Motor neuron (in vitro differentiated cells): ENCODE results near the gene DUSP23. TPM values are rescaled to one million over a fixed set of nuclear protein-coding genes. Genes with fewer than 3 reads are reported as not detected.

ENCODE experiments used
- ATAC-seq, 8 experiments: fragments of 200-7000 bp; cut with Tn5 transposase; replicated peaks in 6 of 8; 2 replicates each; pipeline ENCODE4 v1.8.0; 2021; ENCODE audit warnings: mild to moderate bottlenecking in 8 of 8, moderate library complexity in 8 of 8
- H3K27ac ChIP-seq, 2 donors: fragments of 250-450 bp; sonication (Bioruptor Pico); 2 replicates each; pipeline ENCODE4 v1.9.0; 2021; ENCODE audit warnings: antibody characterized with exemption in 2 of 2, mild to moderate bottlenecking in 2 of 2, moderate library complexity in 1 of 2
- H3K4me1 ChIP-seq, 2 donors: fragments of 250-450 bp; sonication (Bioruptor Pico); replicated peaks in 1 of 2; 2 replicates each; pipeline ENCODE4 v1.6.1; 2021; ENCODE audit warnings: antibody characterized with exemption in 2 of 2, mild to moderate bottlenecking in 2 of 2, moderate library complexity in 1 of 2
- H3K4me3 ChIP-seq, 5 donors: fragments of 250-450 bp; sonication (Bioruptor Pico); 2 replicates each; pipeline ENCODE4 v1.9.0; 2021; ENCODE audit warnings: antibody characterized with exemption in 5 of 5, mild to moderate bottlenecking in 5 of 5, moderate library complexity in 4 of 5
- WGBS, 10 experiments: fragments of 450-650 bp; shearing (Covaris generic); methylation state at CpG; one replicate each; pipeline ENCODE4 v1.0.0; 2022; 5-methylcytosine and 5-hydroxymethylcytosine counted together
- in situ Hi-C, 9 experiments: fragments of 400-800 bp; cut with MboI; loops; one replicate each; pipeline ENCODE4 v1.15.0; 2021; ENCODE audit warnings: low sequenced_read_pairs in 9 of 9, low pct_unique_long_range_greater_than_20kb in 2 of 9; ENCODE audit not compliant: unreplicated experiment in 9 of 9
- total RNA-seq, 8 experiments: library from RNA; unstranded; fragments of 300-600 nt; gene quantifications; 2 replicates each; pipeline versions ENCODE4 v1.2.3 to v1.2.4, GENCODE V29; 2022

Gene DUSP23
- 10 to 100 TPM in 4 of 8 experiments, 1 to 10 TPM in 4; 5.6 to 29.4 (median 11.8) TPM for total RNA-seq

GRCh38 chr1:159780583-159781582 is at the start of gene DUSP23:
Gene DUSP23, plus strand, starts transcription at chr1:159780962. Its CDS starts 139 bp downstream, at chr1:159781101.
- ATAC-seq: peak; percentile 94 to 99 (median 98)
- in situ Hi-C loops: loop anchor here in 5 of 9 experiments (25.0 kb wide), 5 partner anchors 106 to 644 kb away; partner anchors contain the start of genes IGSF9 (in 1 of the 5) and TAGLN2 (in 1 of the 5)
- peak within 1 kb of the TSS; percentile 38 to 49 (median 43) for H3K4me3 ChIP-seq
- no peaks in the 10 kb centered on the region for H3K4me1 ChIP-seq
- WGBS, 10 experiments: 2 to 14% (median 8%) methylated on average over 4 to 33 of the region's 88 CpGs; no CpG with 5 or more reads in 3 of the 10 experiments
- H3K27ac ChIP-seq: peak within 1 kb of the TSS in 1 of 2 donors; percentile 4

DNA sequence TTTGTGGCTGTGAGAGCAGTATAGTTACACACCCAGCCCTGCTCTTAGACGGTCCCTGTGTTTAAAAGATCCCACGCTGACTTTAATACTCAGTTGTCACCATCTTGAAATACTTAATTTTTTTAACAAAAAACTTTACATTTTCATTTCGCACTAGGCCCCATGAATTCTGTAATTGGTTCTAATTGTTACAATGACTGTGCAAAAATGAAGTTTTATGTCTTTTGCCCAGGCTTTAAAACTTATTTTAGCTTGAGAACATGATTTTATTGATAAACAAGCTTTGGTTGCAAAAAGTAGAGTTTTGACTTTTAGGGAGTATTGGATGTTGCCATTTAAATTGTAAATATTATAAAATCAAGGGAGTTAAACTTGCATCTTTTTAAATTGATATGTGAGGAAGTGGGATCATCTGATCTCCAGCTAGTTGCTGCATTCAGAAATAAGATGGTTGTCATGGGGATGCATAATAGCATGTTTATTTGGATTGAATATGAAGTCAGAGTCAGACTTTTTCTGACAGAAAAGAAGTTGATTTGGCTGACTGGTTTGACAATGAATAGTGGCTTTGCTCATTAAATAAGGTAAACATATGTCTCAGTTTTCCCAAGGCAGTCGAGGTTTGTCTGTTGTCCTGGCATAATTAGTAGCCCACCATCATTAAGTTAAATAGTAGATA is 43.4 kb upstream of the DUSP23 start:
- no peak overlapping the region for H3K27ac ChIP-seq
- no peaks in the 10 kb centered on the region for H3K4me1 ChIP-seq
- peak in 2 of 8 experiments; percentile 90 to 97 for ATAC-seq
- in situ Hi-C loops: no loop called here
- H3K4me3 ChIP-seq: no peak overlapping the region
- WGBS, 10 experiments: 17 to 91% (median 74%) methylated on average over 3 to 4 of the region's 4 CpGs

DNA sequence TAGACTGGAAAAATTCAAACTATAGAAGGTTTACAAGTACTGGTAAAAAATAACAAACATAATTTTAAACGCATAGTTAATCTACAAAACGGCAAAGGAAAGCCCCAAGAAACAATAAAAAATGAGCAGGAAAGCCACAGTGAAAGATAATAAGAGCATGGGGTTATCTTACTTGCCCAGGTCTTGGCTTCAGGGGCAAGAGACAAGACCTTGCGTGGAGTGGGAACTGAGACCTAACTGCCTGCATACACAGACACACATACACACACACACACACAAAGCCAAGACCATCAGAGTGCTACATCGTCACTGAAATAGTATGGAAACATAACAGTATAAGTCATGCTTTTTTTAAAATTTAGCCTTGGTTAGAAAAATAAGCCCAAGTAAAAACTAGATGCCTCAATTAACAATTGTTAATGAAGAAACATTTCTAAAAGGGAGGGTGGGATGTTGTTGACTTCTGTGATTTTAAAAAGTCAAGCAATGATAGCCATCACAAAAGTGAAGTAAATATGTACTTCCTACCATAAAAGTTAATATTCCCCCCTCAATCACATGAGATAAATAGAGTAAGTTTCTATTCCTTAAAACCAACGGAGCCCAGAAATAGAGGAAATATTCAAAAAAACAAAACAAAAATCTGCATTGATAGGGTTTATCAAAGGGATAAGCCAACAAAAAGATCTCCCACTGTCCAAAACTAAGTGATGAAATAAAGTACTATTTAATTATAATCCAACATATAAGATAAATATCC is 36.9 kb upstream of the DUSP23 start:
- Histone ChIP-seq H3K4me3 (no peak overlapping the region), H3K4me1 (peaks cover 0 to 3% of the 10 kb centered on the region in 2 donors), H3K27ac (no peak overlapping the region)
- in situ Hi-C loops: no loop called here
- 14 to 98% (median 78%) methylated on average over 1 to 5 of the region's 5 CpGs for WGBS, 10 experiments
- no peak for ATAC-seq

GRCh38 chr1:159746666-159747065 is 34.1 kb upstream of the DUSP23 start:
- ATAC-seq: no peak
- peaks cover 0 to 3% of the 10 kb centered on the region in 2 donors for H3K4me1 ChIP-seq
- no peak overlapping the region for H3K27ac ChIP-seq
- WGBS, 10 experiments: 7 to 89% (median 68%) methylated on average over 2 to 3 of the region's 3 CpGs; no CpG with 5 or more reads in 2 of the 10 experiments
- H3K4me3 ChIP-seq: no peak overlapping the region
- in situ Hi-C loops: no loop called here

- peak in 5 of 8 experiments; percentile 30 to 57 (median 38) for ATAC-seq
- WGBS, 10 experiments: 80 to 100% (median 100%) methylated on average over 1 of the region's 1 CpG; no CpG with 5 or more reads in 4 of the 10 experiments
- H3K27ac ChIP-seq: no peak overlapping the region
- H3K4me3 ChIP-seq: no peak overlapping the region
- in situ Hi-C loops: no loop called here
- H3K4me1 ChIP-seq: peaks cover 0 to 3% of the 10 kb centered on the region in 2 donors
Observed at GRCh38 chr1:159748370-159748769, 32.4 kb upstream of the DUSP23 start.

DNA sequence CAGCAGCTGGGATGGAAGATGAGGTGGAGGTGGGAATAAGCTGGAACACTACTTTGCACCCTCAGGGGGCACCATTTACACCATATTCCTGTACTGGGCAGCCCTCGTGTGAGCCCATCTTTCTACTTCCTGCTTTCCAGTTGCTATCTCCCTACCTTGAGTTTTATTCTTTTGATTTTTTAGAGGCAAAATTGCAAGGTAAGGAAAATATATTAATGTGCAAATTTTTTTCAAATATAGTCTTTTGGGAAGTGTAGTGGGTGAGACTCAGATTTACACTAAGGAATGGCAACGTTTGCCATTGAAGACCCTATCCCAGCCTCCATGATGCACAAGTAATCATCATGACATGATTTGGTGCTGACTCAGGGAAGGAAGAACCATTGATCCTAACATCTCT is 31.1 kb upstream of the DUSP23 start:
- peaks cover 0 to 3% of the 10 kb centered on the region in 2 donors for H3K4me1 ChIP-seq
- H3K27ac ChIP-seq: no peak overlapping the region
- WGBS, 10 experiments: 0 to 90% (median 68%) methylated on average over 1 to 2 of the region's 2 CpGs
- H3K4me3 ChIP-seq: no peak overlapping the region
- in situ Hi-C loops: no loop called here
- no peak for ATAC-seq

DNA sequence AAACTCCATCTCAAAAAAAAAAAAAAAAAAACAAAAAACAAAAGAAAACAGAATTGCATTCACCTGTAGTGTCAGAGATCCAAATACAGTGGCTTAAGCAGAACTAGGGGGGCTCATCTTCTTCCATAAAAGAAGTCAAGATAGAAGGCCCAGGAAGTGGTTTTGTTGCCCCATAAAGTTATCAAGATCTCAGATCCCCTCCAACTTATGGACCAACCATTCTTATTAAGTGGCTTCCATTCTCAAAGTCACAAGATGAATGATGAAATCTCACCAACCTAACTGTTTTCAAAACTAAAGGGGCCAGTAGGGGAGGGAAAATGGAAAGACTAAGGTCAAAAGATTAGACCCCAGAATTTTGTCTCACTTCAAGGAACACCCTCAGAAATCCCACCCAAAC is 30.1 kb upstream of the DUSP23 start:
- no peak for ATAC-seq
- in situ Hi-C loops: no loop called here
- no peak overlapping the region for H3K4me3 ChIP-seq
- peaks cover 0 to 3% of the 10 kb centered on the region in 2 donors for H3K4me1 ChIP-seq
- no peak overlapping the region for H3K27ac ChIP-seq

GRCh38 chr1:159751031-159751430 is 29.7 kb upstream of the DUSP23 start:
- in situ Hi-C loops: no loop called here
- Histone ChIP-seq H3K4me3 (no peak overlapping the region), H3K4me1 (peaks cover 0 to 3% of the 10 kb centered on the region in 2 donors), H3K27ac (no peak overlapping the region)
- ATAC-seq: peak in 5 of 8 experiments; percentile 85 to 98 (median 91)

- no peaks in the 10 kb centered on the region for H3K4me1 ChIP-seq
- H3K27ac ChIP-seq: no peak overlapping the region
- ATAC-seq: peak in 2 of 8 experiments; percentile 89
- H3K4me3 ChIP-seq: no peak overlapping the region
- WGBS, 10 experiments: 0 to 100% (median 77%) methylated on average over 1 to 4 of the region's 4 CpGs; no CpG with 5 or more reads in 1 of the 10 experiments
- in situ Hi-C loops: no loop called here
Observed at GRCh38 chr1:159752135-159752580, 28.6 kb upstream of the DUSP23 start.

- WGBS, 10 experiments: 27 to 100% (median 78%) methylated on average over 1 to 4 of the region's 4 CpGs; no CpG with 5 or more reads in 2 of the 10 experiments
- in situ Hi-C loops: no loop called here
- no peak overlapping the region for H3K4me3 ChIP-seq
- H3K27ac ChIP-seq: no peak overlapping the region
- H3K4me1 ChIP-seq: no peaks in the 10 kb centered on the region
- ATAC-seq: no peak
Observed at GRCh38 chr1:159753386-159753785, 27.4 kb upstream of the DUSP23 start.

DNA sequence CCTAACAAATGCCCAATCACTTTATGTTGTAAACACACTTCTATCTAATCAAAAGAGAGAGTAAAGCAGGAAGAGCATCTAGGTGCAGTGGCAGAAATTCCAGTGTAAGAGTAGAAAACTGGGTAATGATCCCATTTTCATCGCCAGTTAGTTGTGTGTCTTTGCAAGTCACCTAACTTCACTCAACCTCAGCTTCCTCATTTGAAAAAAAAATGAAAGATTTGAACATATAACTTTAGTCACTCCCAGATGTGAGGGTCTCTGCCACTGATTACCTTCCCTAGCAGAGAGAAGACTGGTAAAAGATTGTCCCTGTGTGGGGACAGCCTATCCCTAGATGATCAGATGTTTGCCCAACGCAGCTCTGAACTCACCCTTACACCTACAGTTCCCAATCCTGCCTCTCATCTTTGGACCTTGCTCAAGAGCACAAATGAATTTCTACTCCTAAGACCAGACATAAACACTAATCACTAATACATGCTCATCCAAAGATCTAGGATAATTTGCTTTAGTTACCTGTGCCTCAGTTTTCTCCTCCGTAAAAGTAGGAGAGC is 25.2 kb upstream of the DUSP23 start:
- Histone ChIP-seq H3K4me1 (no peaks in the 10 kb centered on the region), H3K27ac (no peak overlapping the region), H3K4me3 (no peak overlapping the region)
- WGBS, 10 experiments: 40 to 100% (median 85%) methylated on average over 1 to 3 of the region's 3 CpGs; no CpG with 5 or more reads in 1 of the 10 experiments
- in situ Hi-C loops: no loop called here
- ATAC-seq: no peak

DNA sequence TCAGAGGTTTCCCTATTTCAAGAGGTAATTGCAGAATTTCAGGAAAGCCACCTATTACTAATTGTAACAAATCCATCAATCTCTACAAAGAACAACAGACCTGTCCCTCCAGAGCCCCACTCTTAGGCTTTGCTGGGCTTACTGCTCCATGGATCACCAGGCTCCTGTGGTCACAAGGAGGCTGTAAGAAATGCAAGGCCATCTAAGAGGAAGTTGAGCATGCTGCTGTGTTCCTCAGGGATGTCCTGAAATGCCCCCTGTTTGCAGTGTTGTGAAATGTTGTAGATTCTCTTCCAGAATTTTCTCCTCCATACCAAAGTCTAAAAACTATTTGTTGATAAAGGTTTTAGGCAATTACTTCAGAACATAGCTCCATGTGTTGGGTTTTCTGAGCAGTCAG is 24.4 kb upstream of the DUSP23 start:
- H3K4me1 ChIP-seq: no peaks in the 10 kb centered on the region
- ATAC-seq: no peak
- in situ Hi-C loops: no loop called here
- no peak overlapping the region for H3K4me3 ChIP-seq
- H3K27ac ChIP-seq: no peak overlapping the region
